KOPT-K1 (cell line): ENCODE data around the gene NAT9.

Experiments used
- H3K27ac ChIP-seq: fragments of 200-600 bp; sonication (generic); 2 replicates; pipeline ENCODE4 v1.5.1; 2016; ENCODE audit warnings: antibody characterized with exemption, mild to moderate bottlenecking, low read depth, low read length; ENCODE audit not compliant: poor library complexity, severe bottlenecking
- H3K36me3 ChIP-seq: fragments of 200-600 bp; sonication (generic); 2 replicates; pipeline ENCODE4 v1.5.1; 2017; ENCODE audit warnings: antibody characterized with exemption, mild to moderate bottlenecking, low read length, moderate library complexity; ENCODE audit not compliant: insufficient read depth
- H3K9me3 ChIP-seq: fragments of 200-600 bp; sonication (generic); 2 replicates; pipeline ENCODE4 v1.5.1; 2017; ENCODE audit warnings: antibody characterized with exemption, low read length, mild to moderate bottlenecking; ENCODE audit not compliant: insufficient read depth, poor library complexity, severe bottlenecking

Gene NAT9

DNA sequence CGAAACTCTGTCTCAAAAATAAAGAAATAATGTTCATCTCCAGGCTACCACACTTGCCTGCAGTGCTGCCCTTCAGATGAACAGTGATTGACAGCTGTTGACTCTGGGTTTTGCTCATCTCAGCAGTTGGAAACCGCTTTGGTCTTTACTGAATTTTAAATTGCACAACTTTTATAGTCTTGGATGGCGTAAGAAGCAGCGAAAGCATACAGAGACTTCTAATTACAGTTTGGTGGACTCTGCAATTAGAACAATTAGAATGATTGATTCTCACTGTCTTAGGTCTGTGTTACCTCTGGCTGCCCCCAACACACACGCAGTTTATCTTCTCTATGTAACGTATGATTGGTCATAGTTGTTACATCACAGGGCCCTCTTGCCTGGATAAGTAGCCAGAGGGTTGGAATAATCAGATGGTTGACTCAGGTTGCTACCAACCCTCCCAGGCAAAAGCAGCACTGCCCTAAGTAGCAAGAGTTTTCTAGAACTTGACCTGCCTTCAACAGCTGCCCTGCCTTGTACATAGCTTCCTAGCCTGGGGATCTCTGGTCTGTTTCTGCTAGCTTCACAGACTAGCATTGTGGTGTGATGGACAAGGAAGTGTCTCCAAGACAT, 1.9 kb upstream of the NAT9 start:
- Histone ChIP-seq H3K27ac (no peak overlapping the region), H3K36me3 (peaks cover 53% of the 10 kb centered on the region), H3K9me3 (no peaks in the 10 kb centered on the region)

DNA sequence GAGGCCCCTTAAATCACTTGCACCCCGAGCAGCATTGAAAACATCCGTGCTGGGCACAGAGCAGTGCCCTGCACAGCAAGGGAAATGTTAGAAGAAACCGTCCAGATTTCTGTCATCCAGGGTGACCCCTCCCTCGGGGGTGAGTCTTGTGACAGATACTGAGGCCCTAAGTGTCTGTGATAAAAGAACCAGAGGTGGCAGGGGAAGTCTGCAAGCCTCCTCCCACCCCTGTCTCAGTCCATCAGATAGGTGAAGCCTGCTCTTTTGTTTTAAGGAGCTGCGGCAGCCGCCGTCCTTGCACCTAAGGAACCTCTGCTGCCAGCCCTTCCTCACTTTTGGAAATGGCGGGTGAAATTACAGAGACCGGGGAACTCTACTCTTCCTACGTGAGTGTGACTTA, 845 bp upstream of the NAT9 start:
- Histone ChIP-seq H3K27ac (peak overlapping the region; percentile 68), H3K36me3 (peaks cover 53% of the 10 kb centered on the region), H3K9me3 (no peaks in the 10 kb centered on the region)

GRCh38 chr17:74775409-74776043, 619 bp downstream of the NAT9 start:
- peaks cover 55% of the 10 kb centered on the region for H3K36me3 ChIP-seq
- H3K27ac ChIP-seq, result peak overlapping the region; percentile 68
- no peaks in the 10 kb centered on the region for H3K9me3 ChIP-seq

GRCh38 chr17:74773871-74774286, 2.3 kb downstream of the NAT9 start:
- Histone ChIP-seq H3K36me3 (peaks cover 55% of the 10 kb centered on the region), H3K27ac (no peak overlapping the region), H3K9me3 (no peaks in the 10 kb centered on the region)

- no peaks in the 10 kb centered on the region for H3K9me3 ChIP-seq
- no peak overlapping the region for H3K27ac ChIP-seq
- peaks cover 57% of the 10 kb centered on the region for H3K36me3 ChIP-seq
Measured at GRCh38 chr17:74773414-74773813, 2.7 kb downstream of the NAT9 start.

- peaks cover 70% of the 10 kb centered on the region for H3K36me3 ChIP-seq
- no peaks in the 10 kb centered on the region for H3K9me3 ChIP-seq
- H3K27ac ChIP-seq, result no peak overlapping the region
Measured at GRCh38 chr17:74772053-74772452, 4.1 kb downstream of the NAT9 start.

DNA sequence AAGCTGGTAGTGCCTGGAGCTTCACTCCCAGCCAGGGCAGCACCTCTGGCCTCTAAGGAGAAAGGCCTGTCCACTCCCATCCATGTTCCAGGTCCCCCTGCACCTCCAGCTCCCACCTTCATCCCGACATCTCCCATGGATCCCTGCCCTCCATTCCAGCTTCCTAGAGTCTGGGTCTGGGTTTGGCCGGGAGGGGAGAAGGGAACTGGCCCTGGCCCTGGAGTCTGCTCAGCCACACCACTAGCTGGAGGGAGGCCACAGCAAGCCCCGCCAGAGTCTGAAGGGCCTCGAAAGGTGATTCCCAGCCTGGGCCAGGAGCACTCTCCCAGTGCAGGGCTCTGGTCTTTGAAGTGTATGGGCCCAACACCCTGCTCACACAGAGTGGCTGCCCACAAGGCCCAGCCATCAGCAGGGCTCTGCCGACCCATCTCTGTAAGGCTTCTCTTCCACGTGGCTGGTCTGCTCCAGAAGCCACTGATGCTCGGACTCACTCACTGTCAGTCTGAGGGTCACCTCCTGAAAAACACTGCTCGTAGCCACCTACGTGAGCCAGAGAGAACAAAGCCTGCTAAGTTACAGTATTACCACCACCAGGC, 4.7 kb downstream of the NAT9 start:
- Histone ChIP-seq H3K27ac (no peak overlapping the region), H3K9me3 (no peaks in the 10 kb centered on the region), H3K36me3 (peaks cover 77% of the 10 kb centered on the region)

DNA sequence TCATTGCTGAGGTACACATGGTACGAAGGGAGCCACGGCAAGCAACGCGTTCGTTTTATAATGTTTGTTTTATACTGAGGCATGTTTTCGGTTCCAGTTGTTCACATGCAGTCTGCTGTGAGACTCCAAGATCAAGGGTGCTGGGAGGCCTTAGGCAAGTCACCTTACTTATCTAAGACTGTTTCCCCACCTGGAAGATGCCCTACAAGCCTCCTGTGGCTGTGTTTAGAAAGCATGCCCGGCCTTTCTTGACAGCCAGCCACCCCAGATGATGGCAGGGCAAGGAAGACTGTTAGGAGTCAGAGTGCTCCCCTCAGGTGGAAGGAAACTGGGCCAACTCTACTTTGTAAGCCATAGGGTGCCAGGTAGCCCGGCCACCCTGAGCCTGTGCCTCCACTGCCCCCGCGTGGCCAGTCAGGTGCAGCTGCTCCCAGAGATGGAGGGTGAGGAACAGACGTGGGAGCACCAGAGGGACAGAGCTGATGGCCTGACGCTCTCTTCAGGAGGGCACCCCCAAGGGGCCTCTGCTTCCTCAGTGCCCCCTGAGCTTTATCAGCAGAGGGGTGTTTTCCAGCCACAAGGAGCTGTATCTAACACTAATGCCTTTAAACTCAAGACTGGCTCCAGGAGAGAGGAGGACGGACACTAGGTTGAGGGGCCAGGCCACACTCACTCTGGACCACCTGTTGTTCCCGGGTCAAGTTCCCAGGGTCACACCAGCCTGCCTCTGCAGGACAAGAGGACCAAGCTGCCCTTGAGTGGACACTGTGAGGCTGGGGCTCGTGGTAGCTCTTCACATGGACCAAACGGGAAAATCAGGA, 5.4 kb downstream of the NAT9 start:
- Histone ChIP-seq H3K36me3 (peaks cover 84% of the 10 kb centered on the region), H3K27ac (no peak overlapping the region)

DNA sequence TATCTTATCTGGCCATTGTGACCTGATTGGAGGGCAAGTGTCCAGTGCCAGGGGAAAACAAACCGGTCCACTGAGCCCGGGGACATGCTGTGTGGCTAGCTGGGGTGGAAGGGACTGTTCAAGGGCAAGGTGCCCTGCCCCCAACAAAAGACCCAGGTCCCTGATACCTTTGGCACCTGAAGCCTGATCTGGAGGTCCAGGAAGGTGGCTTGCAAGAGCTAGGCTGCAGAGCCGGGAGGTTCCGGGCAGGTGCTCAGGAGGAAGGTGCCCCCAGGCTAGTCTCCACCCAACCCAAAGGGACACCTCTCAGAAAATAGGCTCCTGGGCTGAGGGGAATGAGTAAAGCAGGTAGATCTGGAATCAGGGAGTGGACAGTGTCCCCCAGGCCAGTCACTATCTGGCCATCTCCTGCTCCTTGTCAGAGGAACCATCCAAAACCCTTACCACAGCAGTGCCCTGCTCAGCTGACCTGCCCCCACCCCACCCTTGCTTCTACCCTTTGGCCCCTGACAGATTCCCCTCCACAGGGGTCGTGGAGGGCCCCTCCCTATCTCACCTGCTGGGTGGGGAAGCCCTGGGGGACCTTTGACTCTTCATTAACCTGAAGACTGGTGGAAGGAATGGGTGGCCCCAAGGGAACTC, 6.2 kb downstream of the NAT9 start:
- no peak overlapping the region for H3K27ac ChIP-seq
- H3K9me3 ChIP-seq, result no peaks in the 10 kb centered on the region
- H3K36me3 ChIP-seq, result peaks cover 91% of the 10 kb centered on the region

More for the DNA sequence above, 5.4 kb downstream of the NAT9 start:
- H3K9me3 ChIP-seq, result no peaks in the 10 kb centered on the region

GRCh38 chr17:74769266-74769855, 6.8 kb downstream of the NAT9 start:
- peaks cover 97% of the 10 kb centered on the region for H3K36me3 ChIP-seq
- no peaks in the 10 kb centered on the region for H3K9me3 ChIP-seq
- H3K27ac ChIP-seq, result no peak overlapping the region

DNA sequence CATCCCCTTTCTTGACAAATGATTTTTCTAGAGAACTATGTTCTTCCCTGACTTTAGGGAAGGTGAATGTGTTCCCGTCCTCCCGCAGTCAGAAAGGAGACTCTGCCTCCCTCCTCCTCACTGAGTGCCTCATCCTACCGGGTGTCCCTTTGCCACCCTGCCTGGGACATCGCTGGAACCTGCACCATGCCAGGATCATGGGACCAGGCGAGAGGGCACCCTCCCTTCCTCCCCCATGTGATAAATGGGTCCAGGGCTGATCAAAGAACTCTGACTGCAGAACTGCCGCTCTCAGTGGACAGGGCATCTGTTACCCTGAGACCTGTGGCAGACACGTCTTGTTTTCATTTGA, 7.4 kb downstream of the NAT9 start:
- Histone ChIP-seq H3K27ac (no peak overlapping the region), H3K9me3 (no peaks in the 10 kb centered on the region), H3K36me3 (peaks cover 100% of the 10 kb centered on the region)

GRCh38 chr17:74768069-74768762, 7.9 kb downstream of the NAT9 start:
- Histone ChIP-seq H3K9me3 (no peaks in the 10 kb centered on the region), H3K36me3 (peaks cover 100% of the 10 kb centered on the region), H3K27ac (no peak overlapping the region)

- no peaks in the 10 kb centered on the region for H3K9me3 ChIP-seq
- H3K27ac ChIP-seq, result no peak overlapping the region
- H3K36me3 ChIP-seq, result peaks cover 98% of the 10 kb centered on the region
Measured at GRCh38 chr17:74767111-74767516, 9.0 kb downstream of the NAT9 start.

DNA sequence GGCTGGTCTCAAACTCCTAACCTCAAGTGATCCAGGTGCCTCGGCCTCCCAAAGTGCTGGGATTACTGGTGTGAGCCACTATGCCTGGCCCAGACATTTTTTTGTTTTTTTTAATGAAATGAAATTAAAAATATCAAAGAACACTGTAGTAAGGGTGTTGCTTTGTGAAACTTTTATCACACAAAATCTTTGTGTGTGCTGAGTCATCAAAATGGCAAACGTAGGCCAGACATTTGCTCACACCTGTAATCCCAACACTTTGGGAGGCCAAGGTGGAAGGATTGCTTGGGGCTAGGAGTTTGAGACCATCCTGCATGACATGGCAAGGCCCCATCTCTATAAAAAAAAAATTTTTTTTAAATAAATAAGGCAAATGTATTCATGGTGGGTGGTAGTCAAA, 9.7 kb downstream of the NAT9 start:
- H3K36me3 ChIP-seq, result peaks cover 98% of the 10 kb centered on the region
- H3K9me3 ChIP-seq, result no peaks in the 10 kb centered on the region
- no peak overlapping the region for H3K27ac ChIP-seq
